NT2/D1 (cell line): ENCODE measurements around the gene AIG1.
"Not testable (repeated sequence)": the region's sequence is repeated elsewhere in the genome, so short reads cannot be mapped to it uniquely, and the experiment has no call there.

Source experiments
- DNase-seq: peaks from one replicate; pipeline ENCODE4 v3.0.0-alpha.2; 2011; ENCODE audit warnings: low read depth, low spot score
- H3K27me3 ChIP-seq: 2 replicates; pipeline ENCODE4 v1.6.0; 2011; ENCODE audit warnings: mild to moderate bottlenecking; ENCODE audit not compliant: insufficient read length, insufficient read depth
- H3K36me3 ChIP-seq: 2 replicates; pipeline ENCODE4 v1.6.1; 2011; ENCODE audit warnings: mild to moderate bottlenecking, low read length, mixed read lengths; ENCODE audit not compliant: insufficient read depth, insufficient read length
- H3K4me1 ChIP-seq: 2 replicates; pipeline ENCODE4 v1.5.1; 2011; ENCODE audit not compliant: insufficient read depth, insufficient read length
- H3K4me3 ChIP-seq: 2 replicates; pipeline ENCODE4 v1.5.1; 2011; ENCODE audit warnings: low read depth; ENCODE audit not compliant: insufficient read length
- H3K9ac ChIP-seq: 2 replicates; pipeline ENCODE4 v1.6.0; 2011; ENCODE audit warnings: low read depth; ENCODE audit not compliant: insufficient read length
- H3K9me3 ChIP-seq: 2 replicates; pipeline ENCODE4 v1.5.1; 2011; ENCODE audit warnings: mild to moderate bottlenecking, low read length; ENCODE audit not compliant: insufficient read depth
- SUZ12 ChIP-seq: IDR thresholded peaks from 2 replicates; pipeline ENCODE4 v1.6.1; 2011; ENCODE audit not compliant: insufficient read length, insufficient read depth; ENCODE audit errors: extremely low read depth
- YY1 ChIP-seq: IDR thresholded peaks from 2 replicates; pipeline ENCODE4 v1.6.1; 2011; ENCODE audit not compliant: insufficient read length, insufficient read depth
- ZNF274 ChIP-seq: IDR thresholded peaks from 2 replicates; pipeline ENCODE4 v1.6.1; 2011; ENCODE audit warnings: mild to moderate bottlenecking, low read depth, low read length

AIG1 gene

DNA sequence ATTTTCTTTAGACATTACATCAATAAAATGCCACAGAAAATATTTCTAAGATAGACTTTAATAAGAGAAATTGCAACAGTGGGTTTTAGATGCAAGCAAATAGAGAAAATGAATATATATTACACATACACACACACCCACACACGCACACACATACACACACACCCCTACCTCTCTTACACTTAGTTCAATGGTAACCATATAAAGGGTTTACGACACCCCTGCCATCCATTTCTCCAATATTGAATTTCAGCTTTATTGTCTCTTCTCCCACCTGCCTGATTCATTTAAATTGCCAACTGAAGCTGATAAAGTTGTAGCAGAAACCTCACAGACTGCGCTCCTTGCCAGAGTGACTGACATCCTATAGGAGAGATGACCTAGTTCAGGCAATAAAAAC is 235.2 kb downstream of the AIG1 start:
- Histone ChIP-seq H3K9me3 (0 out of 2 replicates have a peak, but pooled peaks cover 4% of the 10 kb centered on the region), H3K36me3 (no peaks in the 10 kb centered on the region), H3K9ac (no peak overlapping the region), H3K4me1 (no peaks in the 10 kb centered on the region), H3K4me3 (no peak overlapping the region), H3K27me3 (no peaks in the 10 kb centered on the region)
- TF ChIP-seq ZNF274 (no peak), SUZ12 (no peak), YY1 (no peak)
- no peak for DNase-seq

DNA sequence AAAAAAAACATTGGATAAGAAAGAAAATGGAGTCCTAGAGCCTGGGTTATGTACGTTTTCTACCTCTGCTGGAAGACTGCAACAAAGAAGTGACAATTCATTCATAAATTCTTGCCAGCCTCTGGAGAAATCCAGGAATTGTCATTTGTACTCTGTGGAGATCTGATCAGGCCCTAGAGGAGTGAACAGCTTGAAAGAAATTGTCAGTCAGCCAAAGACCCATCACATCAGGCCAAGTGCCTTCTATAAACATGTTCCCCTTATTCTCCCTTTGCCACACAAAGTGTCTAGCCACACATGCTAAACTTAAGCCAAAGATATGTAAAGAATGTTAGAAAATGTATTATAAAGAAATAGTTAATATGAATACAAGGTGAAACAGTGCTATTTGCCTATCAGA is 237.4 kb downstream of the AIG1 start:
- no peak for DNase-seq
- H3K9ac ChIP-seq, result no peak overlapping the region
- no peaks in the 10 kb centered on the region for H3K36me3 ChIP-seq
- 0 out of 2 replicates have a peak, but pooled peaks cover 4% of the 10 kb centered on the region for H3K9me3 ChIP-seq
- H3K27me3 ChIP-seq, result no peaks in the 10 kb centered on the region
- H3K4me1 ChIP-seq, result no peaks in the 10 kb centered on the region
- no peak overlapping the region for H3K4me3 ChIP-seq
- TF ChIP-seq ZNF274, result no peak
- no peak for TF ChIP-seq YY1
- no peak for TF ChIP-seq SUZ12

DNA sequence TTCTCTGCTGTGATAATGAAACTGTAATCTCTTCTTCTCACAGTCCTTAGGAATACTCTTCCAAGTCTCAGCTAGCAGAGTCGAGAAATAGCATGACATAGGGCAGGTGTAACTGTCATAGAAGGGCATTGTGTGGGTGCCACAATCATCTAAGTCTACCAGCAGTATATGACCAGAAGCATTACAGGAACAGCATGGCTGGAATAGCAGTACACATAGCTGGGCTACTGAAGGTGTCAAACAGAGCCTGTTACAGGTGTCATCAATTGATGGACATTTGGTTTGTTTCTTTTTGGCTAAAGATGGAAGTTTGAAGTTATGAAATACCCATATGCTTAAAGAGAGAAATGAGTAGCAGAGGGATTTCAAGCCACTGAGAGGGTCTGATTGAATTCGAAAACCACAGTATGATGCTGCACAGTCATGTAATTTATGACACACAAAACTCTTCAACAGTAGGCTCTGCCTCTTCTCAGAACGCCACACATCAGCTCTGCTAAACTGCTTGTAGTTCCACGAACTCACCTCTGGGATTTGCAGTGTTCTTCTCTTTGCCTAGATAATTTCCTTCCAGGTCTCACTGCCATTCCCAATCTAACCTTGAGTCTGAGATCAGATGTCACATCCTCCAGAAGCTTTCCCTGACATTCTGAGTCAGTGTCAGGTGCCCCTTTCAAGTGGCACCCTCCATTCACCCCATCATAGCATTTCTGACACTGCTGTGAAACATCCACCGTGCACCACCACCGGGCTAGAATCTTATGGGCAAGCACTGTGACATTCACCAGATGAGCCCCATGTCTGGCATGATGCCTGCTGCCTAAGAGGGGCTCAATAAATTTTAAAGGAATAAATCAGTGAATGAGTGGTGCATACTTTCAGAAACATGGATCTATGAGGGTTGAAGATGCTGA is 238.8 kb downstream of the AIG1 start:
- no peak overlapping the region for H3K4me3 ChIP-seq
- H3K27me3 ChIP-seq, result no peaks in the 10 kb centered on the region
- no peak for TF ChIP-seq YY1
- no peak for TF ChIP-seq ZNF274
- no peak for TF ChIP-seq SUZ12
- H3K9me3 ChIP-seq, result 0 out of 2 replicates have a peak, but pooled peaks cover 4% of the 10 kb centered on the region
- H3K36me3 ChIP-seq, result no peaks in the 10 kb centered on the region
- no peak for DNase-seq
- no peaks in the 10 kb centered on the region for H3K4me1 ChIP-seq
- H3K9ac ChIP-seq, result no peak overlapping the region

DNA sequence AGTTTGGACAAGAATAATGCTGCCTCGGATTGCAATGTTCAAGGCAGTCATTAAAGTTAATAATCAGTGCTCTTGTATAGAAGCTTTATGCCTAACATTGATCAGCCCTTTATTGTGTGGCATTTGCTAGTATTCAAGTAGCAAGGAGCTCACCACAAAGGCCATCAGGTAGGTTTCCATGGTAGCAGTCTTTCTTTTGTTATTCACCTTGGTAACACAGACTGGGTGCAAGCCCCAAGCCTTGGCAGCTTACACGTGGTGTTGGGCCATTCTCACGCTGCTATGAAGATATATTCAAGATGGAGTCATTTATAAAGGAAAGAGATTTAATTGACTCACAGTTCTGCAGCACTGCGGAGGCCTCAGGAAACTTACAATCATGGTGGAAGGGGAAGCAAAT is 240.5 kb downstream of the AIG1 start:
- no peak for TF ChIP-seq ZNF274
- TF ChIP-seq YY1, result no peak
- TF ChIP-seq SUZ12, result no peak

DNA sequence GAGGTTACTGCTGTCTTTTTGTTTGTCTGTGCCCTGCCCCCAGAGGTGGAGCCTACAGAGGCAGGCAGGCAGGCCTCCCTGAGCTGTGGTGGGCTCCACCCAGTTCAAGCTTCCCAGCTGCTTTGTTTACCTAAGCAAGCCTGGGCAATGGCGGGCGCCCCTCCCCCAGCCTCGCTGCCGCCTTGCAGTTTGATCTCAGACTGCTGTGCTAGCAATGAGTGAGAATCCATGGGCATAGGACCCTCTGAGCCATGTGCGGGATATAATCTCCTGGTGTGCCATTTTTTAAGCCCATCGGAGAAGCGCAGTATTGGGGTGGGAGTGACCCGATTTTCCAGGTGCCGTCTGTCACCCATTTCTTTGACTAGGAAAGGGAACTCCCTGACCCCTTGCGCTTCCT is 247.1 kb downstream of the AIG1 start:
- H3K4me1 ChIP-seq, H3K27me3 ChIP-seq, DNase-seq, H3K4me3 ChIP-seq, H3K9ac ChIP-seq, H3K36me3 ChIP-seq: not testable (repeated sequence)
- peaks cover 12% of the 10 kb centered on the region for H3K9me3 ChIP-seq

More for the DNA sequence above, 240.5 kb downstream of the AIG1 start:
- no peaks in the 10 kb centered on the region for H3K36me3 ChIP-seq
- H3K4me3 ChIP-seq, result no peak overlapping the region
- 0 out of 2 replicates have a peak, but pooled peaks cover 4% of the 10 kb centered on the region for H3K9me3 ChIP-seq
- H3K4me1 ChIP-seq, result no peaks in the 10 kb centered on the region
- no peaks in the 10 kb centered on the region for H3K27me3 ChIP-seq
- no peak overlapping the region for H3K9ac ChIP-seq
- no peak for DNase-seq

DNA sequence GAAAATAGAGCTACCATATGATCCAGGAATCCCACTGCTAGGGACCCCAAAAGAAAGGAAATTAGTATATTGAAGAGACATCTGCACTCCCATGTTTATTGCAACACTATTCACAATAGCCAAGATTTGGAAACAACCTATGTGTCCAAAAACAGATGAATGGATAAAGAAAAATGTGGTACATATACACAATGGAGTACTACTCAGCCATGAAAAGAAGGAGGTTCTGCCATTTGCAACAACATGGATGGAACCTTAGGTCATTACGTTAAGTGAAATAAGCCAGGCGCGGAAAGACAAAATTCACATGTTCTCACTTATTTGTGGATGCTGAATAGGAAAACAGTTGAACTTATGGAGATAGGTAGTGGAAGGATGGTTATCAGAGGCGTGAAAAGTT is 252.5 kb downstream of the AIG1 start:
- no peaks in the 10 kb centered on the region for H3K27me3 ChIP-seq
- TF ChIP-seq YY1 (no peak), SUZ12 (no peak), ZNF274 (no peak)
- no peaks in the 10 kb centered on the region for H3K4me1 ChIP-seq
- no peak for DNase-seq
- H3K4me3 ChIP-seq, result no peak overlapping the region
- peaks cover 9% of the 10 kb centered on the region for H3K9me3 ChIP-seq
- no peaks in the 10 kb centered on the region for H3K36me3 ChIP-seq
- H3K9ac ChIP-seq, result no peak overlapping the region

DNA sequence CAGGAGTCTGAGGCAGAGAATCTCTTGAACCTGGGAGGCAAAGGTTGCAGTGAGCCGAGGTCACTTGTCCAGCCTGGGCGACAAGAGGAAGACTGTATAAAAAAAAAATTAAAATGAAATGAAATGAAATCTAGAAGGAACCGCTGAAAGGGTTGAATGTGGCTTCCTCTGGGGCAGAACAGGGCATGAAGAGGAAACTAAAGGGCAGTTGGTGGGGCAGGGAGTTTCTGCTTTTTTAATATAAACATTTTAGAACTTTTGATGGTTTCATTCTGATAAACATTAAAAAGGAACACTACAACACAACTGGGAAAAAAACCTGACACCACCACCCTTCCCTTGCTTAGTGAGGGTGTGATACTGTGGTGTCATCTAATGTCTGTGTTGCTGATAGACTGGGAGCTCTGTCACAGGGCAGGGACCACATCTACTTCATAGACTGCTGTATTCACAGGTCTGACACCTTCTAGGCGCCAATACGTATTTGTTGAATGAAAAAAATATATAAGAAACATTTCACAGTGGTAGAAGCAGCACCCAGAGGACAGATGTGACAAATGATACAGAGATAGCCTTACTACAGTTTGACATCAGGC is 260.9 kb downstream of the AIG1 start:
- DNase-seq, result no peak
- Histone ChIP-seq H3K27me3 (no peaks in the 10 kb centered on the region), H3K4me1 (no peaks in the 10 kb centered on the region), H3K4me3 (no peak overlapping the region), H3K9me3 (no peaks in the 10 kb centered on the region), H3K36me3 (no peaks in the 10 kb centered on the region), H3K9ac (no peak overlapping the region)
- TF ChIP-seq YY1, result no peak
- TF ChIP-seq SUZ12, result no peak
- no peak for TF ChIP-seq ZNF274
